ENCODE results near the gene NTRK1. TPM values are rescaled to one million over a fixed set of nuclear protein-coding genes. Genes with fewer than 3 reads are reported as not detected.

NTRK1 gene
- total RNA-seq, 6 experiments from 2014 or later = 0.10 TPM; not detected in 5

GRCh38 chr1:156844102-156844501 is 16.6 kb upstream of the NTRK1 start:
- no peak for DNase-seq
- Mint-ChIP-seq H3K36me3 (ENCODE audit: low read depth) (no peaks in the 10 kb centered on the region), H3K9me3 (no peaks in the 10 kb centered on the region), H3K27me3 (ENCODE audit: insufficient read depth) (peaks cover 47% of the 10 kb centered on the region), H3K4me1 (ENCODE audit: low read depth) (no peaks in the 10 kb centered on the region), H3K4me3 (no peak overlapping the region), H3K27ac (no peak overlapping the region)
- TF ChIP-seq CTCF (IDR thresholded peaks at IDR 0.05) = no peak

- Mint-ChIP-seq H3K9me3 (no peaks in the 10 kb centered on the region), H3K4me3 (no peak overlapping the region), H3K4me1 (ENCODE audit: low read depth) (no peaks in the 10 kb centered on the region), H3K36me3 (ENCODE audit: low read depth) (no peaks in the 10 kb centered on the region), H3K27ac (no peak overlapping the region), H3K27me3 (ENCODE audit: insufficient read depth) (peaks cover 51% of the 10 kb centered on the region)
- no peak for DNase-seq
- TF ChIP-seq CTCF (IDR thresholded peaks at IDR 0.05) = no peak
These were observed 16.0 kb upstream of the NTRK1 start for GRCh38 chr1:156844638-156845037.

- Mint-ChIP-seq H3K4me3 (no peak overlapping the region), H3K9me3 (no peaks in the 10 kb centered on the region), H3K27me3 (ENCODE audit: insufficient read depth) (peaks cover 51% of the 10 kb centered on the region), H3K36me3 (ENCODE audit: low read depth) (no peaks in the 10 kb centered on the region), H3K4me1 (ENCODE audit: low read depth) (no peaks in the 10 kb centered on the region), H3K27ac (no peak overlapping the region)
- no peak for DNase-seq
- no peak for TF ChIP-seq CTCF (IDR thresholded peaks at IDR 0.05)
These were observed 15.4 kb upstream of the NTRK1 start for GRCh38 chr1:156845055-156845952.

- Mint-ChIP-seq H3K4me3 (no peak overlapping the region), H3K27ac (no peak overlapping the region), H3K4me1 (ENCODE audit: low read depth) (no peaks in the 10 kb centered on the region), H3K9me3 (no peaks in the 10 kb centered on the region), H3K27me3 (ENCODE audit: insufficient read depth) (peaks cover 47% of the 10 kb centered on the region), H3K36me3 (ENCODE audit: low read depth) (no peaks in the 10 kb centered on the region)
- no peak for TF ChIP-seq CTCF (IDR thresholded peaks at IDR 0.05)
- no peak for DNase-seq
These were observed 14.6 kb upstream of the NTRK1 start for GRCh38 chr1:156845953-156846545.

- DNase-seq = no peak
- H3K9me3 Mint-ChIP-seq = no peaks in the 10 kb centered on the region
- no peak for TF ChIP-seq CTCF (IDR thresholded peaks at IDR 0.05)
These were observed 14.0 kb upstream of the NTRK1 start for GRCh38 chr1:156846643-156847042.

More at GRCh38 chr1:156846643-156847042, 14.0 kb upstream of the NTRK1 start:
- H3K4me1 Mint-ChIP-seq (ENCODE audit: low read depth) = no peaks in the 10 kb centered on the region
- H3K27me3 Mint-ChIP-seq (ENCODE audit: insufficient read depth) = peaks cover 42% of the 10 kb centered on the region
- no peak overlapping the region for H3K27ac Mint-ChIP-seq
- H3K36me3 Mint-ChIP-seq (ENCODE audit: low read depth) = no peaks in the 10 kb centered on the region
- H3K4me3 Mint-ChIP-seq = no peak overlapping the region

Measured in HFFc6 (cell line).